H4 (cell line): ENCODE data around the gene METTL9. TPM values are rescaled to one million over a fixed set of nuclear protein-coding genes. Genes with fewer than 3 reads are reported as not detected.
"Not testable (repeated sequence)": the region's sequence is repeated elsewhere in the genome, so short reads cannot be mapped to it uniquely, and the experiment has no call there.

Source experiments
- DNase-seq: peaks from one replicate; pipeline ENCODE4 v3.0.0-alpha.2; 2015; ENCODE audit warnings: low spot score
- total RNA-seq: library from RNA; depleted of rRNA; stranded (reverse); fragments of >200 nt; shearing (Covaris generic); gene quantifications from 2 replicates; pipeline ENCODE4 v1.2.3, GENCODE V29; 2014

The METTL9 gene
- total RNA-seq, 1 experiment from 2014 or later = 166 TPM

- DNase-seq = not testable (repeated sequence)
These were observed 25.9 kb upstream of the METTL9 start for GRCh38 chr16:21573506-21573905.

GRCh38 chr16:21574372-21574771 lies 25.0 kb upstream of the METTL9 start:
- no peak for DNase-seq

- DNase-seq = not testable (repeated sequence)
These were observed 23.1 kb upstream of the METTL9 start for GRCh38 chr16:21576323-21576722.

- DNase-seq = not testable (repeated sequence)
These were observed 21.9 kb upstream of the METTL9 start for GRCh38 chr16:21577487-21577886.

- DNase-seq = not testable (repeated sequence)
These were observed 21.1 kb upstream of the METTL9 start for GRCh38 chr16:21578311-21578710.

- not testable (repeated sequence) for DNase-seq
These were observed 19.2 kb upstream of the METTL9 start for GRCh38 chr16:21580131-21580530.

GRCh38 chr16:21580807-21581206 lies 18.6 kb upstream of the METTL9 start:
- DNase-seq = no peak

- no peak for DNase-seq
These were observed 14.6 kb upstream of the METTL9 start for GRCh38 chr16:21584817-21585216.

- DNase-seq = not testable (repeated sequence)
These were observed 10.8 kb upstream of the METTL9 start for GRCh38 chr16:21588593-21588992.

GRCh38 chr16:21589551-21589950 lies 9.8 kb upstream of the METTL9 start:
- no peak for DNase-seq

- no peak for DNase-seq
These were observed 9.1 kb upstream of the METTL9 start for GRCh38 chr16:21590287-21590686.

GRCh38 chr16:21590796-21591195 lies 8.6 kb upstream of the METTL9 start:
- no peak for DNase-seq

GRCh38 chr16:21592191-21592590 lies 7.2 kb upstream of the METTL9 start:
- no peak for DNase-seq

GRCh38 chr16:21593530-21594289 lies 5.7 kb upstream of the METTL9 start:
- DNase-seq = no peak

- no peak for DNase-seq
These were observed 1.8 kb upstream of the METTL9 start for GRCh38 chr16:21597561-21598030.

GRCh38 chr16:21598206-21598605 lies 1.2 kb upstream of the METTL9 start:
- no peak for DNase-seq

GRCh38 chr16:21598701-21599121 lies 666 bp upstream of the METTL9 start:
- DNase-seq = no peak

- no peak for DNase-seq
These were observed 825 bp downstream of the METTL9 start for GRCh38 chr16:21600031-21600773.

GRCh38 chr16:21602785-21603184 lies 3.4 kb downstream of the METTL9 start:
- no peak for DNase-seq

GRCh38 chr16:21603928-21604327 lies 4.6 kb downstream of the METTL9 start:
- DNase-seq = no peak

GRCh38 chr16:21605848-21606247 lies 6.5 kb downstream of the METTL9 start:
- not testable (repeated sequence) for DNase-seq

- DNase-seq = no peak
These were observed 9.4 kb downstream of the METTL9 start for GRCh38 chr16:21608639-21609328.
